ENCODE data around the gene SLCO1A2. TPM values are rescaled to one million over a fixed set of nuclear protein-coding genes. Genes with fewer than 3 reads are reported as not detected.

The SLCO1A2 gene
- total RNA-seq, 6 experiments from 2014 or later = 0.06 to 19.8 (median 3.2) TPM; not detected in 1

DNA sequence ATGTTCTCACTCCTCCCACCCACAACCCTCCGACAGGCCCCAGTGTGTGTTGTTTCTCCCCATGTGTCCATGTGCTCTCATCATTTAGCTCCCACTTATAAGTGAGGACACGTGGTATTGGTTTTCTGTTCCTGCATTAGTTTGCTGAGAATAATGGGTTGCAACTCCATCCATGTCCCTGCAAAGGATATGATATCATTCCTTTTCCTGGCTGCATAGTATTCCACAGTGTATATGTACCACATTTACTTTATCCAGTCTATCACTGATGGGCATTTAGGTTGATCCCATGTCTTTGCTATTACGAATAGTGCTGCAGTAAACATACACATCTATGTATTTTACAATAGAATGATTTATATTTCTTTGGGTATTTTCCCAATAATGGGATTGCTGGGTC lies 77.5 kb downstream of the SLCO1A2 start:
- Histone ChIP-seq H3K4me1 (peaks cover 0 to 5% (median 0%) of the 10 kb centered on the region in 4 donors), H3K4me3 (no peak overlapping the region), H3K27ac (no peak overlapping the region), H3K9me3 (peaks cover 0 to 5% (median 0%) of the 10 kb centered on the region in 4 donors), H3K36me3 (no peaks in the 10 kb centered on the region), H3K27me3 (no peaks in the 10 kb centered on the region)
- ATAC-seq = no peak
- TF ChIP-seq POLR2A (IDR thresholded peaks at IDR 0.05) = no peak
- TF ChIP-seq, protein P1, sequence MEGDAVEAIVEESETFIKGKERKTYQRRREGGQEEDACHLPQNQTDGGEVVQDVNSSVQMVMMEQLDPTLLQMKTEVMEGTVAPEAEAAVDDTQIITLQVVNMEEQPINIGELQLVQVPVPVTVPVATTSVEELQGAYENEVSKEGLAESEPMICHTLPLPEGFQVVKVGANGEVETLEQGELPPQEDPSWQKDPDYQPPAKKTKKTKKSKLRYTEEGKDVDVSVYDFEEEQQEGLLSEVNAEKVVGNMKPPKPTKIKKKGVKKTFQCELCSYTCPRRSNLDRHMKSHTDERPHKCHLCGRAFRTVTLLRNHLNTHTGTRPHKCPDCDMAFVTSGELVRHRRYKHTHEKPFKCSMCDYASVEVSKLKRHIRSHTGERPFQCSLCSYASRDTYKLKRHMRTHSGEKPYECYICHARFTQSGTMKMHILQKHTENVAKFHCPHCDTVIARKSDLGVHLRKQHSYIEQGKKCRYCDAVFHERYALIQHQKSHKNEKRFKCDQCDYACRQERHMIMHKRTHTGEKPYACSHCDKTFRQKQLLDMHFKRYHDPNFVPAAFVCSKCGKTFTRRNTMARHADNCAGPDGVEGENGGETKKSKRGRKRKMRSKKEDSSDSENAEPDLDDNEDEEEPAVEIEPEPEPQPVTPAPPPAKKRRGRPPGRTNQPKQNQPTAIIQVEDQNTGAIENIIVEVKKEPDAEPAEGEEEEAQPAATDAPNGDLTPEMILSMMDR (IDR thresholded peaks at IDR 0.05) = no peak
- DNase-seq = no peak
- intact Hi-C loops (cut with DNase I) = no loop called here
- 86% methylated on average over 3 of the region's 3 CpGs for whole genome bisulfite sequencing (ENCODE audit: insufficient coverage, low coverage, low lambda C conversion rate, missing lambda C conversion rate)

- WGBS (ENCODE audit: insufficient coverage, low coverage, low lambda C conversion rate, missing lambda C conversion rate) = 77% methylated on average over 5 of the region's 5 CpGs
- H3K4me3 ChIP-seq = no peak overlapping the region
- ATAC-seq (peak in 2 of 4 donors; percentile 33 to 48), DNase-seq (no peak)
- no peak overlapping the region for H3K27ac ChIP-seq
- TF ChIP-seq, protein P1 (IDR thresholded peaks at IDR 0.05) = no peak
- no peak for TF ChIP-seq POLR2A (IDR thresholded peaks at IDR 0.05)
- intact Hi-C loops (cut with DNase I) = no loop called here
- H3K4me1 ChIP-seq = peaks cover 0 to 5% (median 0%) of the 10 kb centered on the region in 4 donors
- no peaks in the 10 kb centered on the region for H3K9me3 ChIP-seq
- H3K36me3 ChIP-seq = no peaks in the 10 kb centered on the region
- H3K27me3 ChIP-seq = no peaks in the 10 kb centered on the region
Measured at GRCh38 chr12:21252070-21252469, 82.6 kb downstream of the SLCO1A2 start.

- ATAC-seq = peak in 3 of 4 donors; percentile 47 to 56 (median 54)
- intact Hi-C loops (cut with DNase I) = no loop called here
- no peaks in the 10 kb centered on the region for H3K27me3 ChIP-seq
- no peaks in the 10 kb centered on the region for H3K36me3 ChIP-seq
- no peak for DNase-seq
- H3K4me1 ChIP-seq = no peaks in the 10 kb centered on the region
- H3K9me3 ChIP-seq = peaks cover 0 to 3% (median 0%) of the 10 kb centered on the region in 4 donors
- no CpG with 5 or more reads among the region's 1 CpG for WGBS (ENCODE audit: insufficient coverage, low coverage, low lambda C conversion rate, missing lambda C conversion rate)
- TF ChIP-seq, protein P1 (IDR thresholded peaks at IDR 0.05) = no peak
- TF ChIP-seq POLR2A (IDR thresholded peaks at IDR 0.05) = no peak
- H3K27ac ChIP-seq = no peak overlapping the region
- no peak overlapping the region for H3K4me3 ChIP-seq
Measured at GRCh38 chr12:21248679-21249078, 86.0 kb downstream of the SLCO1A2 start.

DNA sequence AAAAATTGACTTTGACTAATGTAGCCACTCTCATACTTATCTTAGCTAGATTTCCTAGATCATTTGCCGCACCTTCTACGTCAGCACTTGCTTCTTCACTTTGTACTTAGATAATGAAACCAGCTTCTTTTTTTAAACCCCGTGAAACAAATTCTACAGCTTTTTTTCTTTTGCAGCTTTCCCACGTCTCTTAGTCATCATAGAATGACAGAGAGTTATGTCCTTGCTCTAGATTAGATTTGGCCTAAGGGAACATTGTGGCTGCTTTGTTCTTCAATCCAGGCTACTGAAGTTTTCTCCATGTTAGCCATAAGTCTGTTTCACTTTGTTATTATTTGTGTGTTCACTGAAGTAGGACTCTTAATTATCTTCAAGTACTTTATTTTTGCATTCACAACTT lies 94.9 kb downstream of the SLCO1A2 start:
- TF ChIP-seq, protein P1 (IDR thresholded peaks at IDR 0.05) = no peak
- TF ChIP-seq POLR2A (IDR thresholded peaks at IDR 0.05) = no peak
- no peaks in the 10 kb centered on the region for H3K4me1 ChIP-seq
- H3K36me3 ChIP-seq = peaks cover 0 to 6% (median 4%) of the 10 kb centered on the region in 4 donors
- H3K27ac ChIP-seq = no peak overlapping the region
- 63% methylated on average over 4 of the region's 4 CpGs for WGBS (ENCODE audit: insufficient coverage, low coverage, low lambda C conversion rate, missing lambda C conversion rate)
- H3K4me3 ChIP-seq = no peak overlapping the region
- intact Hi-C loops (cut with DNase I) = no loop called here
- ATAC-seq = no peak
- H3K27me3 ChIP-seq = no peaks in the 10 kb centered on the region
- peaks cover 0 to 11% (median 0%) of the 10 kb centered on the region in 4 donors for H3K9me3 ChIP-seq
- no peak for DNase-seq

GRCh38 chr12:21234395-21234794 lies 100.3 kb downstream of the SLCO1A2 start:
- Histone ChIP-seq H3K27me3 (no peaks in the 10 kb centered on the region), H3K9me3 (no peaks in the 10 kb centered on the region), H3K4me3 (no peak overlapping the region), H3K27ac (no peak overlapping the region), H3K4me1 (no peaks in the 10 kb centered on the region), H3K36me3 (peaks cover 0 to 17% (median 8%) of the 10 kb centered on the region in 4 donors)
- no peak for ATAC-seq
- WGBS (ENCODE audit: insufficient coverage, low coverage, low lambda C conversion rate, missing lambda C conversion rate) = 69% methylated on average over 5 of the region's 5 CpGs
- no peak for TF ChIP-seq POLR2A (IDR thresholded peaks at IDR 0.05)
- TF ChIP-seq, protein P1 (IDR thresholded peaks at IDR 0.05) = no peak
- DNase-seq = no peak
- intact Hi-C loops (cut with DNase I) = no loop called here

Measured in right lobe of liver (tissue), 6 donors.